OCI-LY7 (cell line): Measurements from ENCODE around the gene CD46. TPM values are rescaled to one million over a fixed set of nuclear protein-coding genes. Genes with fewer than 3 reads are reported as not detected.

ENCODE experiments used
- Bru-seq: library from RNA; stranded (reverse); fragments of 400-500 nt; gene quantifications from one replicate; lab custom pipeline; 2021; lab: Mats Ljungman, UMichigan
- BruChase-seq, 2 experiments: library from RNA; stranded (reverse); fragments of 400-500 nt; gene quantifications; one replicate each; lab custom pipeline; 2021; lab: Mats Ljungman, UMichigan
- BruUV-seq: library from RNA; stranded (reverse); fragments of 400-500 nt; replicated peaks from 2 replicates; lab custom pipeline; 2021; lab: Mats Ljungman, UMichigan
- CTCF ChIA-PET: fragments of 300-600 bp; sonication (Branson Sonifier 250); formaldehyde crosslinking; loops from one replicate; lab custom pipeline; 2022; ENCODE audit warnings: antibody characterized with exemption; ENCODE audit not compliant: unreplicated experiment; lab: Charles Lee
- POLR2A ChIA-PET: fragments of 300-600 bp; sonication (Branson Sonifier 250); formaldehyde crosslinking; loops from one replicate; lab custom pipeline; 2022; ENCODE audit warnings: antibody characterized with exemption; lab: Charles Lee
- DNase-seq: peaks from one replicate; pipeline ENCODE4 v3.0.0-alpha.2; 2015; ENCODE audit warnings: low spot score
- H2AFZ ChIP-seq: fragments of 200-600 bp; sonication (generic), shearing (Covaris generic); 2 replicates; pipeline ENCODE4 v1.6.1; 2014; ENCODE audit warnings: mild to moderate bottlenecking, antibody characterized with exemption, low read length, moderate library complexity
- H3K27ac ChIP-seq: fragments of 200-600 bp; sonication (generic); 2 replicates; pipeline ENCODE4 v1.5.1; 2014; ENCODE audit warnings: mixed run types, low read depth, mild to moderate bottlenecking, moderate library complexity, low read length, inconsistent platforms; ENCODE audit not compliant: poor library complexity, severe bottlenecking
- H3K36me3 ChIP-seq: fragments of 200-600 bp; sonication (generic); 2 replicates; pipeline ENCODE4 v1.6.1; 2014; ENCODE audit warnings: mild to moderate bottlenecking, antibody characterized with exemption, low read length, moderate library complexity, mixed read lengths; ENCODE audit not compliant: insufficient read depth
- H3K4me1 ChIP-seq: fragments of 200-600 bp; sonication (generic); 2 replicates; pipeline ENCODE4 v1.5.1; 2014; ENCODE audit warnings: mild to moderate bottlenecking, low read length; ENCODE audit not compliant: insufficient read depth, poor library complexity, severe bottlenecking
- H3K4me2 ChIP-seq: fragments of 200-600 bp; sonication (generic); 2 replicates; pipeline ENCODE4 v1.6.1; 2014; ENCODE audit warnings: mild to moderate bottlenecking, low read length
- H3K4me3 ChIP-seq: fragments of 200-600 bp; sonication (generic); 2 replicates; pipeline ENCODE4 v1.5.1; 2014; ENCODE audit warnings: mild to moderate bottlenecking, low read depth, low read length; ENCODE audit not compliant: poor library complexity, severe bottlenecking
- H3K79me2 ChIP-seq: fragments of 200-600 bp; sonication (generic); 2 replicates; pipeline ENCODE4 v1.6.1; 2016; ENCODE audit warnings: low read depth, mild to moderate bottlenecking, low read length, moderate library complexity, mixed read lengths; ENCODE audit not compliant: insufficient read depth
- H3K9me2 ChIP-seq: fragments of 200-600 bp; sonication (generic); 2 replicates; pipeline ENCODE4 v1.6.1; 2016; ENCODE audit warnings: mild to moderate bottlenecking, low read length, mixed read lengths; ENCODE audit not compliant: insufficient read depth
- H3K9me3 ChIP-seq: fragments of 200-600 bp; sonication (generic); 2 replicates; pipeline ENCODE4 v1.6.1; 2014; ENCODE audit warnings: mild to moderate bottlenecking, mixed run types, low read length, mixed read lengths
- H4K20me1 ChIP-seq: fragments of 200-600 bp; sonication (generic); 2 replicates; pipeline ENCODE4 v1.6.1; 2014; ENCODE audit warnings: mild to moderate bottlenecking, antibody characterized with exemption, low read length, moderate library complexity, mixed read lengths; ENCODE audit not compliant: insufficient read depth
- CTCF ChIP-seq: fragments of 200-600 bp; sonication (generic); conservative IDR thresholded peaks from 2 replicates; pipeline ENCODE4 v1.5.1; 2014; ENCODE audit warnings: mild to moderate bottlenecking, antibody characterized with exemption, low read length, moderate library complexity, mixed read lengths
- EZH2phosphoT487 ChIP-seq: fragments of 200-600 bp; sonication (generic); IDR thresholded peaks from 2 replicates; pipeline ENCODE4 v1.6.1; 2018; ENCODE audit warnings: low read depth, borderline replicate concordance, mild to moderate bottlenecking, mixed run types, antibody characterized with exemption, low read length, moderate library complexity, mixed read lengths
- intact Hi-C: fragments of 100-400 bp; cut with micrococcal nuclease; formaldehyde crosslinking; loops from one replicate; pipeline ENCODE4 v1.10.0; 2022; ENCODE audit not compliant: unreplicated experiment
- long read RNA-seq: library from polyadenylated mRNA; stranded (forward); transcript quantifications from one replicate; pipeline ENCODE4 v2.0.0, GENCODE V29; 2022
- total RNA-seq, 2 experiments: library from RNA; depleted of rRNA in 1 of 2; stranded (reverse); fragments of >200 nt in 1 of 2; shearing (Covaris generic) in 1 of 2; gene quantifications; 2 replicates each; pipeline ENCODE4 v1.2.3, GENCODE V29; 2014 to 2022

The CD46 gene
- total RNA-seq (2014; rRNA removed; shearing (Covaris generic)), result 74.0 and 83.8 TPM in 2 replicates
- total RNA-seq (2022), result 83.2 and 132 TPM in 2 replicates
- Bru-seq, nascent RNA, result percentile 95 among the genes with signal in this experiment
- percentile 87 among the genes with signal in this experiment for BruChase-seq, experiment 1, labeled RNA remaining after a 6-hour chase
- BruChase-seq, experiment 2, labeled RNA remaining after a 2-hour chase, result percentile 96 among the genes with signal in this experiment
- long read RNA-seq, transcript CD46-208 (13 exons, 3,326 nt), result major isoform, 33 of 183 reads
- long read RNA-seq, transcript CD46-207 (12 exons, 3,281 nt), result minor isoform, 25 of 183 reads
- long read RNA-seq, transcript CD46-203 (12 exons, 3,233 nt), result minor isoform, 29 of 183 reads
- long read RNA-seq, transcript CD46-204 (11 exons, 3,188 nt), result minor isoform, 18 of 183 reads
- long read RNA-seq, partial matches to known transcripts, result 11 of 183 reads
- long read RNA-seq, other reads (novel, unspliced or antisense), result 59 of 183 reads

GRCh38 chr1:207751790-207752455 lies at the start of gene CD46:
CD46 (plus strand) TSS chr1:207752054; CDS start chr1:207752213, 159 bp downstream.
- ChIA-PET CTCF (no interaction called here), POLR2A (interaction anchor here (0.8 to 3.5 kb wide), 3 partner anchors 49 to 124 kb away, joined by 3 to 15 read pairs (median 4); no protein-coding TSS in a partner anchor)
- DNase-seq, result peak; percentile 96
- no TSS peak for BruUV-seq
- no peak for TF ChIP-seq CTCF
- no peak for TF ChIP-seq EZH2phosphoT487
- intact Hi-C loops, result loop anchor here (1.0 to 5.0 kb wide), 3 partner anchors 45 to 115 kb away; no protein-coding TSS in a partner anchor
- Histone ChIP-seq H3K36me3 (peaks cover 18% of the 10 kb centered on the region), H3K4me2 (peak within 1 kb of the TSS; percentile 94), H3K9me3 (no peaks in the 10 kb centered on the region), H4K20me1 (peaks cover 33% of the 10 kb centered on the region; the same call in 1 of the 2 replicates), H3K79me2 (peaks cover 79% of the 10 kb centered on the region), H3K4me3 (peak within 1 kb of the TSS; percentile 98), H3K27ac (peak within 1 kb of the TSS; percentile 100), H3K4me1 (peaks cover 74% of the 10 kb centered on the region), H2AFZ (no peak within 1 kb of the TSS), H3K9me2 (no peaks in the 10 kb centered on the region)

DNA sequence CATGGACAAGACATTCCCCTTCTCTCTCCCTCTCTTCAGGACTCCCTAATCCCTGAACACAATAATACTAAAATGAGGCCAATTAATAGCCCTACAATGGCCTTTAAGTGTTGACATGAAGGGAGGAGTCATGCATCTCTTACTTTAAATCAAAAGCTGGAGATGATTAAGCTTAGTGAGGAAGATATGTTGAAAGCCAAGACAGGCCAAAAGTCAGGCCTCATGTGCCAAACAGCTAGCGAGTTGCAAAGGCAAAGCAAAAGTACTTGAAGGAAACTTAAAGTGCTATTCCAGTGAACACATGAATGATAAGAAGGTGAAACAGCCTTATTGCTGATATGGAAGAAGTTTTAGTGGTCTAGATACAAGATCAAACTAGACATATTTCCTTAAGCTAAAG lies 49.5 kb upstream of the CD46 start:
- H3K4me1 ChIP-seq, result no peaks in the 10 kb centered on the region
- no peaks in the 10 kb centered on the region for H3K36me3 ChIP-seq
- no peaks in the 10 kb centered on the region for H3K9me3 ChIP-seq
- no peak overlapping the region for H3K4me2 ChIP-seq
- no peaks in the 10 kb centered on the region for H3K9me2 ChIP-seq
- CTCF ChIA-PET, result no interaction called here
- BruUV-seq, result no TSS peak
- no peak overlapping the region for H3K27ac ChIP-seq
- POLR2A ChIA-PET, result interaction anchor here (0.6 to 1.0 kb wide), 2 partner anchors 49 to 95 kb away, joined by 4 to 6 read pairs; partner anchors contain the start of gene CD46
- intact Hi-C loops, result no loop called here
- DNase-seq, result no peak
- H2AFZ ChIP-seq, result no peak overlapping the region; the same call in 1 of the 2 replicates
- H4K20me1 ChIP-seq, result no peaks in the 10 kb centered on the region
- H3K4me3 ChIP-seq, result no peak overlapping the region
- H3K79me2 ChIP-seq, result no peaks in the 10 kb centered on the region
- TF ChIP-seq CTCF (no peak), EZH2phosphoT487 (no peak)
